LNCAP (cell line): ENCODE data around the gene ORM2.

ENCODE experiments used
- CTCF ChIP-seq: fragments of 450-650 bp; IDR thresholded peaks from 2 replicates; pipeline ENCODE4 v1.5.1; 2017; ENCODE audit warnings: mild to moderate bottlenecking

The ORM2 gene

GRCh38 chr9:114342755-114343440, 13.2 kb downstream of the ORM2 start:
- no peak for TF ChIP-seq CTCF

GRCh38 chr9:114343471-114344187, 14.0 kb downstream of the ORM2 start:
- TF ChIP-seq CTCF, result no peak

GRCh38 chr9:114344188-114344566, 14.5 kb downstream of the ORM2 start:
- no peak for TF ChIP-seq CTCF

GRCh38 chr9:114344692-114345091, 15.0 kb downstream of the ORM2 start:
- no peak for TF ChIP-seq CTCF

GRCh38 chr9:114345493-114346065, 15.9 kb downstream of the ORM2 start:
- no peak for TF ChIP-seq CTCF

- TF ChIP-seq CTCF, result no peak
Measured at GRCh38 chr9:114346146-114346545, 16.5 kb downstream of the ORM2 start.

- no peak for TF ChIP-seq CTCF
Measured at GRCh38 chr9:114347675-114348074, 18.0 kb downstream of the ORM2 start.
